Aorta (tissue), 5 donors: ENCODE data around the gene CHD8. TPM values are rescaled to one million over a fixed set of nuclear protein-coding genes. Genes with fewer than 3 reads are reported as not detected.

Experiments used
- ATAC-seq: fragments of 200-7000 bp; cut with Tn5 transposase; one replicate; pipeline ENCODE4 v1.9.1; 2022; ENCODE audit warnings: moderate library complexity; ENCODE audit not compliant: low FRiP score
- DNase-seq, 2 donors: peaks; one replicate each; pipeline ENCODE4 v3.0.0-alpha.2; 2020
- H3K27ac ChIP-seq, 2 donors: one replicate each; pipeline ENCODE4 v1.5.1; 2013; ENCODE audit warnings: low read length in 2 of 2, mild to moderate bottlenecking in 2 of 2, moderate library complexity in 2 of 2, control low read depth in 1 of 2, inconsistent platforms in 1 of 2, low read depth in 1 of 2
- H3K27me3 ChIP-seq, 2 donors: one replicate each; pipeline ENCODE4 v1.6.1; 2013; ENCODE audit warnings: control low read depth in 1 of 2, low read length in 1 of 2, mild to moderate bottlenecking in 1 of 2, moderate library complexity in 1 of 2; ENCODE audit not compliant: insufficient read depth in 2 of 2, control insufficient read depth in 1 of 2
- H3K36me3 ChIP-seq, 2 donors: one replicate each; pipeline ENCODE4 v1.6.1; 2013; ENCODE audit warnings: control low read depth in 1 of 2, low read length in 1 of 2, mild to moderate bottlenecking in 1 of 2; ENCODE audit not compliant: insufficient read depth in 2 of 2, control insufficient read depth in 1 of 2
- H3K4me1 ChIP-seq, 2 donors: one replicate each; pipeline ENCODE4 v1.6.1; 2013; ENCODE audit warnings: low read length in 2 of 2, control low read depth in 1 of 2, mild to moderate bottlenecking in 1 of 2, moderate library complexity in 1 of 2; ENCODE audit not compliant: insufficient read depth in 2 of 2, control insufficient read depth in 1 of 2
- H3K4me3 ChIP-seq, 2 donors: one replicate each; pipeline ENCODE4 v1.5.1; 2013; ENCODE audit warnings: low read length in 2 of 2, control low read depth in 1 of 2, mild to moderate bottlenecking in 1 of 2
- H3K9me3 ChIP-seq: one replicate; pipeline ENCODE4 v1.6.1; 2013; ENCODE audit warnings: mild to moderate bottlenecking, low read length; ENCODE audit not compliant: control insufficient read depth
- WGBS, 2 donors: extraction: QIAGEN DNeasy Blood & Tissue Kit; methylation state at CpG; one replicate each; pipeline ENCODE4 v1.1.7; 2013; 5-methylcytosine and 5-hydroxymethylcytosine counted together
- intact Hi-C, 2 donors: fragments of 100-400 bp; cut with DNase I; formaldehyde crosslinking; loops; one replicate each; pipeline versions ENCODE4 v1.14.2 to v1.15.0; 2022
- polyA plus RNA-seq, 2 donors: library from polyadenylated mRNA; stranded (reverse); fragments of 200-250 nt; gene quantifications; one replicate each; pipeline ENCODE4 v1.2.3, GENCODE V29; 2013
- total RNA-seq, 2 donors: library from RNA; stranded (reverse); fragmentation: NEBNext Ultra II Directional; extraction: Animal tissue kit (Norgen Biotek cat#: 25700); gene quantifications; one replicate each; pipeline ENCODE4 v1.2.1, GENCODE V29; 2021
- donor health status: healthy with polysubstance abuse.
- donor health status: Bipolar disorder and iron deficiency.
- donor health status: DM: no; HTN: no; CAD: no.
- donor health status: DM: no; HTN: no; CAD: no.
- donor health status: DM: yes; HTN: yes; CAD: no.

CHD8 gene
- total and polyA plus RNA-seq, 4 donors: 10.4 to 73.3 (median 47.2) TPM

DNA sequence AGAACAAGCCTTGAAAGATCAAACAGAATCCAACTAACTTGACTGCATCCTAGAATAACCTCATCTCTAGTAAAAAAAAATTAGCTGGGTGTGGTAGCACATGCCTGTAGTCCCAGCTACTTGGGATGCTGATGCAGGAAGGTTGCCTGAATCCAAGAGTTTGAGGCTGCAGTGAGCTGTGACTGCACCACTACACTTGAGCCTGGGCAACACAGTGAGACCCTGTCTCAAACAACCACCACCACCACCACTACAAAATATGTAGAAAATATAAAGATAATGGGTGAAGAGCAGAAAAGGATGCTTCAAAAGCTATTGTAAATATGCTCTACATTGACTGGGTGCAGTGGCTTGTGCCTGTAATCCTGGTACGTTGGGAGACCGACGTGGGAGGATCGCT is 99.4 kb downstream of the CHD8 start:
- Histone ChIP-seq H3K9me3 (no peaks in the 10 kb centered on the region), H3K4me1 (no peaks in the 10 kb centered on the region), H3K4me3 (no peak overlapping the region), H3K27ac (no peak overlapping the region), H3K27me3 (no peaks in the 10 kb centered on the region), H3K36me3 (peaks cover 18 to 20% of the 10 kb centered on the region in 2 donors)
- intact Hi-C loops: no loop called here
- 95 to 96% methylated on average over 4 of the region's 4 CpGs for WGBS, 2 donors
- ATAC-seq (no peak), DNase-seq (no peak)

DNA sequence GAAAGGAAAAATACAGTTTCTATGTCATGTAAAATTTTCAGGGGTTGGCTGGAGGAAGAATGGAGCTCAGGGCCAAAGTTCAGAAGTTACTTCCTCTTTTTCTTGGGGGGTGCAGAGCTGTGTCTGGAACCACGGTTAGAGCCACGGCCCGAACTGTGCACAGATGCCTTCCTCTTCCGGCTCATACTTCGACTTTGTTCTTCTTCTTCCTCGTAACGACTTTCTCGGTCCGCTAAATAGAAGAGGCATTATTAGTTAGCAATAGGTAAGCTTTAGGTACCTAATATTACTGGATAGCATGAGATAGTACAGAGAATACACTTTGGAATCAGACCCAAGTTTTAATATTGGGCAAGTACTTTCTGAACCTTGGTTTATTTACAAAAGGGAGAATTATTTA is 103.3 kb downstream of the CHD8 start:
- peaks cover 12% of the 10 kb centered on the region in 2 donors for H3K36me3 ChIP-seq
- no peaks in the 10 kb centered on the region for H3K27me3 ChIP-seq
- WGBS, 2 donors: 92 to 94% methylated on average over 9 of the region's 9 CpGs
- DNase-seq (no peak), ATAC-seq (no peak)
- no peaks in the 10 kb centered on the region for H3K4me1 ChIP-seq
- H3K4me3 ChIP-seq: no peak overlapping the region
- no peaks in the 10 kb centered on the region for H3K9me3 ChIP-seq
- no peak overlapping the region for H3K27ac ChIP-seq
- intact Hi-C loops: no loop called here

DNA sequence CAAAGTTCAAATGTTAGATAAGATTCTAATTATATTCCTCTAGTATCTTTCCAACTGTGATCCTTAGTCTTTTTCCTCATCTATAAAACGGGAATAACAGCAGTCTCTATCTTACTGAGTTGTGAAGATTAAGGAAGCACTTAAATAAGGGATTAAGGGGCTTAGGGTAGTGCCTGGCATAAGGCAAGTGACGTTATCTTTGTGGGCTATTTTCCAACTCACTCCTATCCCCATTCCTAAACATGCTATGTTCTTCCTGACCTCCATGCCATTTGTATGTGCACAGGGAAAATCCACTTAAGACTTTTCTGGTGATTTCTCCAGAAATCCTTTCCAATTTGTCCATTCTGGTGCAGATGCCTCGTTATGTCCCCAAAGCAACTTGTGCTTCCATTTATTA is 105.4 kb downstream of the CHD8 start:
- intact Hi-C loops: no loop called here
- 44 to 55% methylated on average over 3 of the region's 3 CpGs for WGBS, 2 donors
- H3K36me3 ChIP-seq: peaks cover 2 to 4% of the 10 kb centered on the region in 2 donors
- no peak for ATAC-seq
- H3K9me3 ChIP-seq: no peaks in the 10 kb centered on the region
- H3K27ac ChIP-seq: no peak overlapping the region
- H3K4me1 ChIP-seq: no peaks in the 10 kb centered on the region
- DNase-seq: no peak
- no peaks in the 10 kb centered on the region for H3K27me3 ChIP-seq
- H3K4me3 ChIP-seq: no peak overlapping the region

DNA sequence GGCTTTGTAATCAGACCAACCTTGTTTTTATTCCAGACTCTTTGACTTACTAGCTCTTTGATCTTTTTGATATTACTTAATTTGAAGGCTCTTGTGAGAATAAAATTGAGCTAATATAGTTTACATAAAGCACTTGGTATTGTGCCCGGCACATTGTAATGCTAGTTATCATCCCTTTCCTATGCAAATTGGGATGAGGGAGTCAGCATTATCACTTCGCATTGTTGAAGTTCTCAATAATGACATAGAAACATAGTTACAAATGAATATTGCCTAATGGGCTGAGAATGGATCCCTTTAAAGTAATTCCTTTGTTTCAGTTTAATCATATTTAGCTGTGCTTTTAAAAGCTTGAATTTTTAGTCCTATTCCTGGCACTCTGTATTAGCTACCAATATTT is 108.7 kb downstream of the CHD8 start:
- Histone ChIP-seq H3K9me3 (no peaks in the 10 kb centered on the region), H3K36me3 (peaks cover 0 to 3% of the 10 kb centered on the region in 2 donors), H3K4me1 (no peaks in the 10 kb centered on the region), H3K27ac (no peak overlapping the region), H3K27me3 (no peaks in the 10 kb centered on the region), H3K4me3 (no peak overlapping the region)
- 70 to 74% methylated on average over 2 of the region's 2 CpGs for WGBS, 2 donors
- ATAC-seq (no peak), DNase-seq (no peak)
- intact Hi-C loops: no loop called here

DNA sequence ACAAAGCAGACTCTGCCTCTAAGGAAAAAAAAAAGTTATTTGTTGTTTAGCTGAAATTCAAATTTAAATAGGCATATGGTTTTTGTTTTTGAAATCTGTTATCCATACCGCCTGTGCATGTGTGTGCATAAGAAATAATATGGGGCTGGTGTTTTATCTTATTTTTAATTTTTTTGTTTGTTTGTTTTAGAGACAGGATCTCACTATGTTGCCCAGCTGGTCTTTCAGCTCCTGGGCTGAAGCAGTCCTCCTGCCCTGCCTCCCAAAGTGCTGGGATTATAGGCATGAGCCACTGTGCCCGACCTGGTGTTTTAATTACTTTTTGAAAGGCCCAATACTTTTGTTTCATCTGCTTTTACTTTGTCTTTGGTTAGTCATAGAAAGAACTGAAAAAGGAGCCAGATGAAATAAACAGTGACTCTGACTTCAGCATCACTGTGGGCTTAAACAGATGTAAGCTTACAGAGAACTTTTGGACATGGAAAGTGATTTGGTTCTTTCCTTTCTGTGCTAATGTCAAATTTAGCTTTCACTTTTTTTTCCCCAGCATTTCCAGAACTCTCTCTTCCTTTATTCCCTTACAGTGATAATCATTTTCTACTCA is 109.3 kb downstream of the CHD8 start:
- Histone ChIP-seq H3K4me3 (no peak overlapping the region), H3K9me3 (no peaks in the 10 kb centered on the region), H3K36me3 (no peaks in the 10 kb centered on the region), H3K27me3 (no peaks in the 10 kb centered on the region), H3K27ac (no peak overlapping the region), H3K4me1 (no peaks in the 10 kb centered on the region)
- ATAC-seq (no peak), DNase-seq (no peak)
- intact Hi-C loops: no loop called here
- WGBS, 2 donors: 80 to 82% methylated on average over 2 of the region's 2 CpGs

DNA sequence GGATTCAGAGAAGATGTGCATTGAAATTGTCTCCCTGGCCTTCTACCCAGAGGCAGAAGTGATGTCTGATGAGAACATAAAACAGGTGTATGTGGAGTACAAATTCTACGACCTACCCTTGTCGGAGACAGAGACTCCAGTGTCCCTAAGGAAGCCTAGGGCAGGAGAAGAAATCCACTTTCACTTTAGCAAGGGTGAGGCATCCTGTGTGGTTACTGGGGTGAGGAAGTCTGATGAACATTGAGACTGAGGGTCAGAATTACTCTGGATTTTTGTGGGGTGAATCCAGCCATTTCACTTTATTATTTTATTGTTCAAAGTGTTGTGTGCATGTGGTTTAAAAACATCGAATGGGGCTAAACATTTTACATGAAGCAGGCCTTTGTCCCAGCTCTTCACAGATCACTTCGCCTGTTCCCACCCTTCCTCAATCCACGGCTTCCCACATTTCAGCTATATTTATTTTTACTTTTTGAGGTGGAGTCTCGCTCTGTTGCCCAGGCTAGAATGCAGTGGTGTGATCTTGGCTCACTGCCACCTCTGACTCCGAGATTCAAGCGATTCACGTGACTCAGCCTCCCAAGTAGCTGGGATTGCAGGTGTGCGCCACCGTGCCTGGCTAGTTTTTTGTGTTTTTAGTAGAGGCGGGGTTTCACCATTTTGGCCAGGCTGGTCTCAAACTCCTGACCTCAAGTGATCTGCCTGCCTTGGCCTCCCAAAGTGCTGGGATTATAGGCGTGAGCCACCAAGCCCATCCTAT is 112.7 kb downstream of the CHD8 start:
- 82 to 84% methylated on average over 13 of the region's 13 CpGs for WGBS, 2 donors

More for the DNA sequence above, 112.7 kb downstream of the CHD8 start:
- Histone ChIP-seq H3K27ac (no peak overlapping the region), H3K36me3 (no peaks in the 10 kb centered on the region), H3K4me3 (no peak overlapping the region), H3K4me1 (no peaks in the 10 kb centered on the region), H3K9me3 (no peaks in the 10 kb centered on the region), H3K27me3 (no peaks in the 10 kb centered on the region)
- DNase-seq (no peak), ATAC-seq (no peak)
- intact Hi-C loops: no loop called here

Other genes with a start within 250 kb of the CHD8 start
- 100 to 1,000 TPM; 257 to 313 TPM for gene HNRNPC, start 186.7 kb downstream of the CHD8 start, total RNA-seq
- 100 to 1,000 TPM; 260 to 378 TPM for gene HNRNPC, start 186.7 kb downstream of the CHD8 start, polyA plus RNA-seq
- gene RPGRIP1, start 176.0 kb downstream of the CHD8 start, total RNA-seq: 1 to 10 TPM in 1 of 2 donors, under 1 TPM in 1; 0.39 to 2.3 TPM
- gene RPGRIP1, start 176.0 kb downstream of the CHD8 start, polyA plus RNA-seq: under 1 TPM in 1 of 2 donors, not detected in 1; 0.25 TPM
- gene SUPT16H, start 72.1 kb downstream of the CHD8 start, total RNA-seq: 10 to 100 TPM; 47.2 to 50.5 TPM
- gene SUPT16H, start 72.1 kb downstream of the CHD8 start, polyA plus RNA-seq: 10 to 100 TPM; 36.8 to 40.6 TPM
- 10 to 100 TPM; 30.5 to 31.6 TPM for gene RAB2B, start 20.8 kb upstream of the CHD8 start, total RNA-seq
- gene RAB2B, start 20.8 kb upstream of the CHD8 start, polyA plus RNA-seq: 10 to 100 TPM in 1 of 2 donors, 1 to 10 TPM in 1; 8.6 to 21.7 TPM
- 10 to 100 TPM; 67.8 to 75.7 TPM for gene TOX4, start 21.1 kb upstream of the CHD8 start, total RNA-seq
- 10 to 100 TPM; 19.0 to 41.8 TPM for gene TOX4, start 21.1 kb upstream of the CHD8 start, polyA plus RNA-seq
- 10 to 100 TPM; 32.5 to 45.5 TPM for gene METTL3, start 55.2 kb upstream of the CHD8 start, total RNA-seq
- gene METTL3, start 55.2 kb upstream of the CHD8 start, polyA plus RNA-seq: 10 to 100 TPM in 1 of 2 donors, 1 to 10 TPM in 1; 8.6 to 48.4 TPM
- 10 to 100 TPM in 1 of 2 donors, 1 to 10 TPM in 1; 9.2 to 12.2 TPM for gene SALL2, start 70.2 kb upstream of the CHD8 start, total RNA-seq
- 1 to 10 TPM; 4.1 to 7.0 TPM for gene SALL2, start 70.2 kb upstream of the CHD8 start, polyA plus RNA-seq
- gene OR10G3, start 124.0 kb upstream of the CHD8 start, total RNA-seq: not detected
- under 1 TPM in 1 of 2 donors, not detected in 1; 0.63 TPM for gene OR10G3, start 124.0 kb upstream of the CHD8 start, polyA plus RNA-seq
- gene OR10G2, start 178.8 kb upstream of the CHD8 start, total RNA-seq: not detected
- gene OR10G2, start 178.8 kb upstream of the CHD8 start, polyA plus RNA-seq: not detected
- not detected for gene OR4E2, start 197.7 kb upstream of the CHD8 start, total RNA-seq
- gene OR4E2, start 197.7 kb upstream of the CHD8 start, polyA plus RNA-seq: not detected
- not detected for gene OR4E1, start 217.7 kb upstream of the CHD8 start, total RNA-seq
- not detected for gene OR4E1, start 217.7 kb upstream of the CHD8 start, polyA plus RNA-seq